GM12878 (cell line): ENCODE data around the gene GDI2. TPM values are rescaled to one million over a fixed set of nuclear protein-coding genes. Genes with fewer than 3 reads are reported as not detected.

ENCODE experiments used
- ATAC-seq: fragments of 200-7000 bp; cut with Tn5 transposase; 3 replicates; pipeline ENCODE4 v1.9.1; 2020; ENCODE audit warnings: mild to moderate bottlenecking, moderate library complexity
- BruUV-seq: library from RNA; stranded (reverse); fragments of 400-500 nt; replicated peaks from 2 replicates; lab custom pipeline; 2021; lab: Mats Ljungman, UMichigan
- CTCF ChIA-PET: fragments of 300-600 bp; sonication (Branson Sonifier 250); formaldehyde crosslinking; extraction: SDS; loops from one replicate; lab custom pipeline; 2021; ENCODE audit warnings: inconsistent platforms; lab: Yijun Ruan, JAX
- POLR2A ChIA-PET: fragments of 350-600 bp; formaldehyde crosslinking; extraction: SDS; loops from one replicate; lab custom pipeline; 2021; ENCODE audit warnings: inconsistent platforms; lab: Charles Lee
- RAD21 ChIA-PET: fragments of 300-600 bp; sonication (Branson Sonifier 250); formaldehyde crosslinking; loops from one replicate; lab custom pipeline; 2023; ENCODE audit warnings: antibody characterized with exemption; ENCODE audit not compliant: unreplicated experiment; lab: Charles Lee
- SMC1A ChIA-PET: fragments of 300-600 bp; sonication (Branson Sonifier 250); formaldehyde crosslinking; loops from one replicate; lab custom pipeline; 2023; ENCODE audit not compliant: unreplicated experiment, uncharacterized antibody; lab: Charles Lee
- DNase-seq: peaks from one replicate; pipeline ENCODE4 v3.0.0-alpha.2; 2011; ENCODE audit warnings: low read depth, low spot score
- FAIRE-seq: peaks from 3 replicates; lab custom pipeline; 2011; peaks lifted over from hg19 to GRCh38; lab: Jason Lieb, UNC
- H2AFZ ChIP-seq: 2 replicates; pipeline ENCODE4 v1.6.0; 2011; ENCODE audit warnings: low read depth, low read length, control low read depth; ENCODE audit not compliant: control insufficient read depth
- H3K27ac ChIP-seq: 2 replicates; pipeline ENCODE4 v1.5.1; 2011; ENCODE audit warnings: control low read depth; ENCODE audit not compliant: control insufficient read depth, insufficient read depth
- H3K27me3 ChIP-seq, 2 experiments: replicated peaks in 1 of 2; 2 replicates each; pipeline versions ENCODE4 v1.6.0 to v1.6.1; 2011; ENCODE audit warnings: low read length in 1 of 2; ENCODE audit not compliant: control insufficient read depth in 2 of 2, insufficient read depth in 2 of 2
- H3K36me3 ChIP-seq, 2 experiments: 2 replicates each; pipeline ENCODE4 v1.5.1; 2011; ENCODE audit warnings: low read length in 1 of 2; ENCODE audit not compliant: control insufficient read depth in 2 of 2, insufficient read depth in 2 of 2
- H3K4me1 ChIP-seq: 2 replicates; pipeline ENCODE4 v1.6.1; 2011; ENCODE audit warnings: mild to moderate bottlenecking, low read length, moderate library complexity, mixed read lengths; ENCODE audit not compliant: control insufficient read depth, insufficient read depth
- H3K4me2 ChIP-seq: 2 replicates; pipeline ENCODE4 v1.6.0; 2011; ENCODE audit warnings: control low read depth; ENCODE audit not compliant: control insufficient read depth, insufficient read depth
- H3K4me3 ChIP-seq: fragments of 200-600 bp; sonication (generic); 2 replicates; pipeline ENCODE4 v1.5.1; 2016
- H3K79me2 ChIP-seq: 2 replicates; pipeline ENCODE4 v1.6.0; 2011; ENCODE audit warnings: low read length; ENCODE audit not compliant: control insufficient read depth, insufficient read depth
- H3K9ac ChIP-seq: 2 replicates; pipeline ENCODE4 v1.8.0; 2011; ENCODE audit warnings: low read length, control low read depth, mixed read lengths; ENCODE audit not compliant: control insufficient read depth, insufficient read depth
- H3K9me3 ChIP-seq: replicated peaks from 3 replicates; pipeline ENCODE4 v1.5.1; 2011; ENCODE audit warnings: mild to moderate bottlenecking, low read length; ENCODE audit not compliant: control insufficient read depth, insufficient read depth
- H4K20me1 ChIP-seq: 2 replicates; pipeline ENCODE4 v1.6.0; 2011; ENCODE audit not compliant: control insufficient read depth, insufficient read depth
- CBX5 ChIP-seq: sonication (generic); IDR thresholded peaks from 2 replicates; pipeline ENCODE4 v1.6.1; 2016; ENCODE audit warnings: low read depth, moderate library complexity, mild to moderate bottlenecking, inconsistent platforms
- CHD4 ChIP-seq: fragments of 200-600 bp; sonication (generic); IDR thresholded peaks from 2 replicates; pipeline ENCODE4 v1.6.1; 2016; ENCODE audit warnings: mild to moderate bottlenecking
- CREB1 ChIP-seq: IDR thresholded peaks from 2 replicates; pipeline ENCODE4 v1.6.1; 2012; ENCODE audit warnings: low read depth, mild to moderate bottlenecking, inconsistent platforms
- EP300 ChIP-seq, 2 experiments: fragments of 150-350 bp in 1 of 2; IDR thresholded peaks; 2 replicates each; pipeline ENCODE4 v1.6.1; 2011 to 2012; ENCODE audit warnings: low read depth in 2 of 2, low read length in 2 of 2, borderline replicate concordance in 1 of 2, improper control_type of control experiment in 1 of 2, inconsistent platforms in 1 of 2; ENCODE audit not compliant: control insufficient read depth in 1 of 2
- SIN3A ChIP-seq: IDR thresholded peaks from 2 replicates; pipeline ENCODE4 v1.6.1; 2012; ENCODE audit warnings: low read depth, low read length, improper control_type of control experiment
- SMC3 ChIP-seq: IDR thresholded peaks from 2 replicates; pipeline ENCODE4 v1.6.1; 2011; ENCODE audit warnings: low read length, improper control_type of control experiment, borderline replicate concordance
- STAT1 ChIP-seq: fragments of 450-650 bp; conservative IDR thresholded peaks from 2 replicates; pipeline ENCODE4 v1.6.1; 2014; ENCODE audit warnings: antibody characterized with exemption, mild to moderate bottlenecking
- STAT3 ChIP-seq: IDR thresholded peaks from 2 replicates; pipeline ENCODE4 v1.6.1; 2011; ENCODE audit warnings: low read depth, low read length, improper control_type of control experiment
- SUZ12 ChIP-seq: fragments of 200-600 bp; sonication (generic); IDR thresholded peaks from one replicate; pipeline ENCODE4 v1.6.1; 2018; ENCODE audit warnings: antibody characterized with exemption, mild to moderate bottlenecking; ENCODE audit not compliant: unreplicated experiment
- ZNF384 ChIP-seq: IDR thresholded peaks from 2 replicates; pipeline ENCODE4 v1.6.1; 2012; ENCODE audit warnings: low read depth, mild to moderate bottlenecking, low read length, improper control_type of control experiment, borderline replicate concordance
- WGBS: methylation state at CpG from one replicate; pipeline ENCODE4 v1.1.6; 2016; ENCODE audit warnings: low lambda C conversion rate; ENCODE audit not compliant: insufficient replicate concordance, insufficient coverage; ENCODE audit errors: missing lambda C conversion rate; 5-methylcytosine and 5-hydroxymethylcytosine counted together
- in situ Hi-C: fragments of 300-500 bp; cut with MboI; formaldehyde crosslinking; loops from 9 replicates; pipeline ENCODE4 v1.14.3; 2018; ENCODE audit warnings: mixed read lengths
- intact Hi-C: fragments of 100-400 bp; cut with micrococcal nuclease; formaldehyde crosslinking; loops from one replicate; pipeline ENCODE4 v1.14.2; 2022; ENCODE audit not compliant: unreplicated experiment
- polyA plus RNA-seq, 11 experiments: library from polyadenylated mRNA; depleted of rRNA in 4 of 11; unstranded in 6 of 11; stranded (reverse) in 5 of 11; fragments of >200 nt; fragmentation: Nextera tagmentation in 4 of 11; fragmentation: Illumina TruSeq in 1 of 11; extraction: Ambion mirVana in 4 of 11; extraction: Trizol in 1 of 11; gene quantifications; 1 replicate in 1 of 11; 2 replicates in 10 of 11; pipeline versions ENCODE4 v1.2.1 to v1.2.3, GENCODE V29; 2011 to 2016; ENCODE audit warnings: inconsistent platforms in 2 of 11, missing spikeins in 2 of 11, low read depth in 1 of 11
- total RNA-seq, 4 experiments: library from RNA; depleted of rRNA in 3 of 4; stranded (reverse); fragments of >200 nt in 3 of 4; fragmentation: Illumina TruSeq in 1 of 4; extraction: Trizol in 1 of 4; gene quantifications; 2 replicates each; pipeline versions ENCODE4 v1.2.1 to v1.2.3, GENCODE V29; 2013 to 2021
- TF ChIP-seq, protein P1 (sequence below): IDR thresholded peaks from 2 replicates; pipeline ENCODE4 v1.6.1; 2012; ENCODE audit warnings: improper control_type of control experiment, low read depth, low read length; ENCODE audit not compliant: insufficient replicate concordance

The GDI2 gene
- total and polyA plus RNA-seq, 10 of the 15 experiments (the other 5 are each of a cell fraction or from before 2014, with no cell fraction given), result 261 to 395 (median 276) TPM

- ChIA-PET RAD21 (interaction anchor here (1.0 to 1.9 kb wide), 3 partner anchors 38 to 84 kb away, joined by 3 to 6 read pairs (median 3); partner anchors contain the start of genes ANKRD16 and FBH1), CTCF (interaction anchor here (0.6 to 1.5 kb wide), 3 partner anchors 11 to 176 kb away, joined by 3 to 7 read pairs (median 4); no protein-coding TSS in a partner anchor), SMC1A (interaction anchor here (0.6 to 2.5 kb wide), 8 partner anchors 9 to 169 kb away, joined by 3 to 10 read pairs (median 4); no protein-coding TSS in a partner anchor), POLR2A (interaction anchor here (0.6 to 1.2 kb wide), 8 partner anchors 8 to 1470 kb away, joined by 3 to 6 read pairs (median 3); partner anchors contain the start of gene GDI2)
- intact Hi-C loops, result no loop called here
- Histone ChIP-seq H3K4me2 (no peak overlapping the region), H3K9ac (no peak overlapping the region), H2AFZ (no peak overlapping the region), H3K27ac (no peak overlapping the region), H3K79me2 (peaks cover 92% of the 10 kb centered on the region), H3K9me3 (no peaks in the 10 kb centered on the region; the same call in 2 of the 3 replicates), H3K4me3 (no peak overlapping the region), H3K4me1 (peaks cover 8% of the 10 kb centered on the region), H4K20me1 (peaks cover 14% of the 10 kb centered on the region), H3K27me3 (no peaks in the 10 kb centered on the region), H3K36me3 (peaks cover 0 to 22% of the 10 kb centered on the region in 2 experiments; a peak in 3 of 4 replicates)
- in situ Hi-C loops, result no loop called here
- DNase-seq (no peak), ATAC-seq (no peak), FAIRE-seq (no peak)
- no TSS peak for BruUV-seq
- no peak for TF ChIP-seq ZNF384
- TF ChIP-seq CHD4, result no peak
- TF ChIP-seq, protein P1, sequence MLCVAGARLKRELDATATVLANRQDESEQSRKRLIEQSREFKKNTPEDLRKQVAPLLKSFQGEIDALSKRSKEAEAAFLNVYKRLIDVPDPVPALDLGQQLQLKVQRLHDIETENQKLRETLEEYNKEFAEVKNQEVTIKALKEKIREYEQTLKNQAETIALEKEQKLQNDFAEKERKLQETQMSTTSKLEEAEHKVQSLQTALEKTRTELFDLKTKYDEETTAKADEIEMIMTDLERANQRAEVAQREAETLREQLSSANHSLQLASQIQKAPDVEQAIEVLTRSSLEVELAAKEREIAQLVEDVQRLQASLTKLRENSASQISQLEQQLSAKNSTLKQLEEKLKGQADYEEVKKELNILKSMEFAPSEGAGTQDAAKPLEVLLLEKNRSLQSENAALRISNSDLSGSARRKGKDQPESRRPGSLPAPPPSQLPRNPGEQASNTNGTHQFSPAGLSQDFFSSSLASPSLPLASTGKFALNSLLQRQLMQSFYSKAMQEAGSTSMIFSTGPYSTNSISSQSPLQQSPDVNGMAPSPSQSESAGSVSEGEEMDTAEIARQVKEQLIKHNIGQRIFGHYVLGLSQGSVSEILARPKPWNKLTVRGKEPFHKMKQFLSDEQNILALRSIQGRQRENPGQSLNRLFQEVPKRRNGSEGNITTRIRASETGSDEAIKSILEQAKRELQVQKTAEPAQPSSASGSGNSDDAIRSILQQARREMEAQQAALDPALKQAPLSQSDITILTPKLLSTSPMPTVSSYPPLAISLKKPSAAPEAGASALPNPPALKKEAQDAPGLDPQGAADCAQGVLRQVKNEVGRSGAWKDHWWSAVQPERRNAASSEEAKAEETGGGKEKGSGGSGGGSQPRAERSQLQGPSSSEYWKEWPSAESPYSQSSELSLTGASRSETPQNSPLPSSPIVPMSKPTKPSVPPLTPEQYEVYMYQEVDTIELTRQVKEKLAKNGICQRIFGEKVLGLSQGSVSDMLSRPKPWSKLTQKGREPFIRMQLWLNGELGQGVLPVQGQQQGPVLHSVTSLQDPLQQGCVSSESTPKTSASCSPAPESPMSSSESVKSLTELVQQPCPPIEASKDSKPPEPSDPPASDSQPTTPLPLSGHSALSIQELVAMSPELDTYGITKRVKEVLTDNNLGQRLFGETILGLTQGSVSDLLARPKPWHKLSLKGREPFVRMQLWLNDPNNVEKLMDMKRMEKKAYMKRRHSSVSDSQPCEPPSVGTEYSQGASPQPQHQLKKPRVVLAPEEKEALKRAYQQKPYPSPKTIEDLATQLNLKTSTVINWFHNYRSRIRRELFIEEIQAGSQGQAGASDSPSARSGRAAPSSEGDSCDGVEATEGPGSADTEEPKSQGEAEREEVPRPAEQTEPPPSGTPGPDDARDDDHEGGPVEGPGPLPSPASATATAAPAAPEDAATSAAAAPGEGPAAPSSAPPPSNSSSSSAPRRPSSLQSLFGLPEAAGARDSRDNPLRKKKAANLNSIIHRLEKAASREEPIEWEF, result no peak
- no peak for TF ChIP-seq SIN3A
- TF ChIP-seq EP300 (IDR thresholded peaks at IDR 0.05; ENCODE audit: borderline replicate concordance in 1 of 2, control insufficient read depth in 1 of 2, low read depth in 2 of 2, low read length in 2 of 2), result no peak
- TF ChIP-seq SUZ12, result no peak
- no peak for TF ChIP-seq CBX5
- TF ChIP-seq CREB1, result no peak
- no peak for TF ChIP-seq STAT1
- TF ChIP-seq STAT3, result no peak
- TF ChIP-seq SMC3, result no peak
- 48% methylated on average over 2 of the region's 2 CpGs for WGBS
Measured at GRCh38 chr10:5805260-5805659, 8.0 kb downstream of the GDI2 start.
